ENCODE data around the gene PLSCR3.

Gene PLSCR3

GRCh38 chr17:7425756-7426155 lies 31.4 kb upstream of the PLSCR3 start:
- Histone ChIP-seq H3K4me3 (ENCODE audit: low read length in 2 of 2) (no peak overlapping the region), H3K27ac (ENCODE audit: low read length) (no peak overlapping the region), H3K36me3 (ENCODE audit: control insufficient read depth in 2 of 2, insufficient read depth in 2 of 2, low read length in 2 of 2) (no peaks in the 10 kb centered on the region), H3K27me3 (ENCODE audit: control insufficient read depth in 1 of 2, insufficient read depth in 2 of 2, low read length in 2 of 2) (no peaks in the 10 kb centered on the region), H3K4me1 (ENCODE audit: control insufficient read depth, insufficient read depth, low read length) (no peaks in the 10 kb centered on the region), H3K9ac (ENCODE audit: low read length in 2 of 2) (no peak overlapping the region), H3K9me3 (ENCODE audit: control insufficient read depth in 2 of 2, low read length in 2 of 2) (no peaks in the 10 kb centered on the region)

GRCh38 chr17:7425316-7425715 lies 31.0 kb upstream of the PLSCR3 start, which contains the start of gene SPEM2:
TSS of gene SPEM2 (plus strand) at chr17:7425616. CDS start at chr17:7425689, 73 bp downstream.
- Histone ChIP-seq H3K36me3 (ENCODE audit: control insufficient read depth in 2 of 2, insufficient read depth in 2 of 2, low read length in 2 of 2) (no peaks in the 10 kb centered on the region), H3K9me3 (ENCODE audit: control insufficient read depth in 2 of 2, low read length in 2 of 2) (no peaks in the 10 kb centered on the region), H3K27ac (ENCODE audit: low read length) (no peak within 1 kb of the TSS), H3K9ac (ENCODE audit: low read length in 2 of 2) (no peak within 1 kb of the TSS), H3K4me3 (ENCODE audit: low read length in 2 of 2) (no peak within 1 kb of the TSS), H3K4me1 (ENCODE audit: control insufficient read depth, insufficient read depth, low read length) (no peaks in the 10 kb centered on the region), H3K27me3 (ENCODE audit: control insufficient read depth in 1 of 2, insufficient read depth in 2 of 2, low read length in 2 of 2) (no peaks in the 10 kb centered on the region)

- H3K27ac ChIP-seq (ENCODE audit: low read length): no peak overlapping the region
- H3K9me3 ChIP-seq (ENCODE audit: control insufficient read depth in 2 of 2, low read length in 2 of 2): no peaks in the 10 kb centered on the region
- no peak overlapping the region for H3K9ac ChIP-seq (ENCODE audit: low read length in 2 of 2)
- H3K4me1 ChIP-seq (ENCODE audit: control insufficient read depth, insufficient read depth, low read length): no peaks in the 10 kb centered on the region
- H3K27me3 ChIP-seq (ENCODE audit: control insufficient read depth in 1 of 2, insufficient read depth in 2 of 2, low read length in 2 of 2): no peaks in the 10 kb centered on the region
- H3K4me3 ChIP-seq (ENCODE audit: low read length in 2 of 2): no peak overlapping the region
- H3K36me3 ChIP-seq (ENCODE audit: control insufficient read depth in 2 of 2, insufficient read depth in 2 of 2, low read length in 2 of 2): no peaks in the 10 kb centered on the region
Observed at GRCh38 chr17:7423679-7424078, 29.4 kb upstream of the PLSCR3 start.

- Histone ChIP-seq H3K27ac (ENCODE audit: low read length) (no peak overlapping the region), H3K36me3 (ENCODE audit: control insufficient read depth in 2 of 2, insufficient read depth in 2 of 2, low read length in 2 of 2) (peaks cover 0 to 2% of the 10 kb centered on the region in 2 donors)
Observed at GRCh38 chr17:7421186-7421585, 26.9 kb upstream of the PLSCR3 start.

GRCh38 chr17:7419819-7420610 lies 25.7 kb upstream of the PLSCR3 start, which contains the start of gene SPEM1:
TSS of gene SPEM1 (plus strand) at chr17:7420324. CDS start at chr17:7420385, 61 bp downstream.
- no peak within 1 kb of the TSS for H3K27ac ChIP-seq (ENCODE audit: low read length)
- H3K9ac ChIP-seq (ENCODE audit: low read length in 2 of 2): no peak within 1 kb of the TSS
- H3K36me3 ChIP-seq (ENCODE audit: control insufficient read depth in 2 of 2, insufficient read depth in 2 of 2, low read length in 2 of 2): peaks cover 5% of the 10 kb centered on the region in 2 donors
- H3K9me3 ChIP-seq (ENCODE audit: control insufficient read depth in 2 of 2, low read length in 2 of 2): no peaks in the 10 kb centered on the region
- no peaks in the 10 kb centered on the region for H3K27me3 ChIP-seq (ENCODE audit: control insufficient read depth in 1 of 2, insufficient read depth in 2 of 2, low read length in 2 of 2)
- H3K4me1 ChIP-seq (ENCODE audit: control insufficient read depth, insufficient read depth, low read length): no peaks in the 10 kb centered on the region
- H3K4me3 ChIP-seq (ENCODE audit: low read length in 2 of 2): no peak within 1 kb of the TSS

More at GRCh38 chr17:7421186-7421585, 26.9 kb upstream of the PLSCR3 start:
- no peak overlapping the region for H3K9ac ChIP-seq (ENCODE audit: low read length in 2 of 2)
- H3K4me1 ChIP-seq (ENCODE audit: control insufficient read depth, insufficient read depth, low read length): no peaks in the 10 kb centered on the region
- no peaks in the 10 kb centered on the region for H3K9me3 ChIP-seq (ENCODE audit: control insufficient read depth in 2 of 2, low read length in 2 of 2)
- H3K27me3 ChIP-seq (ENCODE audit: control insufficient read depth in 1 of 2, insufficient read depth in 2 of 2, low read length in 2 of 2): no peaks in the 10 kb centered on the region
- H3K4me3 ChIP-seq (ENCODE audit: low read length in 2 of 2): no peak overlapping the region

- Histone ChIP-seq H3K36me3 (ENCODE audit: control insufficient read depth in 2 of 2, insufficient read depth in 2 of 2, low read length in 2 of 2) (peaks cover 7 to 8% of the 10 kb centered on the region in 2 donors), H3K4me3 (ENCODE audit: low read length in 2 of 2) (no peak overlapping the region), H3K9ac (ENCODE audit: low read length in 2 of 2) (no peak overlapping the region), H3K27ac (ENCODE audit: low read length) (no peak overlapping the region), H3K4me1 (ENCODE audit: control insufficient read depth, insufficient read depth, low read length) (no peaks in the 10 kb centered on the region), H3K9me3 (ENCODE audit: control insufficient read depth in 2 of 2, low read length in 2 of 2) (no peaks in the 10 kb centered on the region), H3K27me3 (ENCODE audit: control insufficient read depth in 1 of 2, insufficient read depth in 2 of 2, low read length in 2 of 2) (no peaks in the 10 kb centered on the region)
Observed at GRCh38 chr17:7418472-7419152, 24.3 kb upstream of the PLSCR3 start.

GRCh38 chr17:7417056-7417655 lies 22.8 kb upstream of the PLSCR3 start:
- Histone ChIP-seq H3K4me3 (ENCODE audit: low read length in 2 of 2) (no peak overlapping the region), H3K9me3 (ENCODE audit: control insufficient read depth in 2 of 2, low read length in 2 of 2) (no peaks in the 10 kb centered on the region), H3K27ac (ENCODE audit: low read length) (no peak overlapping the region), H3K9ac (ENCODE audit: low read length in 2 of 2) (no peak overlapping the region), H3K27me3 (ENCODE audit: control insufficient read depth in 1 of 2, insufficient read depth in 2 of 2, low read length in 2 of 2) (no peaks in the 10 kb centered on the region), H3K36me3 (ENCODE audit: control insufficient read depth in 2 of 2, insufficient read depth in 2 of 2, low read length in 2 of 2) (peaks cover 7 to 8% of the 10 kb centered on the region in 2 donors), H3K4me1 (ENCODE audit: control insufficient read depth, insufficient read depth, low read length) (no peaks in the 10 kb centered on the region)

GRCh38 chr17:7416323-7416722 lies 22.0 kb upstream of the PLSCR3 start:
- H3K9ac ChIP-seq (ENCODE audit: low read length in 2 of 2): no peak overlapping the region
- no peaks in the 10 kb centered on the region for H3K9me3 ChIP-seq (ENCODE audit: control insufficient read depth in 2 of 2, low read length in 2 of 2)
- H3K36me3 ChIP-seq (ENCODE audit: control insufficient read depth in 2 of 2, insufficient read depth in 2 of 2, low read length in 2 of 2): peaks cover 7 to 8% of the 10 kb centered on the region in 2 donors
- no peak overlapping the region for H3K4me3 ChIP-seq (ENCODE audit: low read length in 2 of 2)
- no peaks in the 10 kb centered on the region for H3K27me3 ChIP-seq (ENCODE audit: control insufficient read depth in 1 of 2, insufficient read depth in 2 of 2, low read length in 2 of 2)
- H3K4me1 ChIP-seq (ENCODE audit: control insufficient read depth, insufficient read depth, low read length): no peaks in the 10 kb centered on the region
- no peak overlapping the region for H3K27ac ChIP-seq (ENCODE audit: low read length)

GRCh38 chr17:7415784-7416183 lies 21.5 kb upstream of the PLSCR3 start:
- Histone ChIP-seq H3K9me3 (ENCODE audit: control insufficient read depth in 2 of 2, low read length in 2 of 2) (no peaks in the 10 kb centered on the region), H3K36me3 (ENCODE audit: control insufficient read depth in 2 of 2, insufficient read depth in 2 of 2, low read length in 2 of 2) (peaks cover 7 to 8% of the 10 kb centered on the region in 2 donors), H3K27me3 (ENCODE audit: control insufficient read depth in 1 of 2, insufficient read depth in 2 of 2, low read length in 2 of 2) (no peaks in the 10 kb centered on the region), H3K27ac (ENCODE audit: low read length) (no peak overlapping the region), H3K9ac (ENCODE audit: low read length in 2 of 2) (no peak overlapping the region), H3K4me1 (ENCODE audit: control insufficient read depth, insufficient read depth, low read length) (no peaks in the 10 kb centered on the region), H3K4me3 (ENCODE audit: low read length in 2 of 2) (no peak overlapping the region)

DNA sequence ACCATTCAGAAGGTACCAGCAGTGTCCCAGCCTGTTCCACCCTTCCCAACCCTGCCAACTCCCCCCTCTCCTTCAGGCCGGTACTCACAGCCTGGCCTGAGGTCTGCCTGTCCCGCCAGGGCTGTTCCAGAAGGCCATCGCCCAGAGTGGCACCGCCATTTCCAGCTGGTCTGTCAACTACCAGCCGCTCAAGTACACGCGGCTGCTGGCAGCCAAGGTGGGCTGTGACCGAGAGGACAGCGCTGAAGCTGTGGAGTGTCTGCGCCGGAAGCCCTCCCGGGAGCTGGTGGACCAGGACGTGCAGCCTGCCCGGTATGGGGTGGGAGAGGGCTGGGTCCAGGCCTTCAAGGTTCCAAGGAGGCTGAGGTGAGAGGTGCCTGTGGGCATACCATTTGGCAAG lies 20.5 kb upstream of the PLSCR3 start:
- Histone ChIP-seq H3K27ac (ENCODE audit: low read length) (no peak overlapping the region), H3K9me3 (ENCODE audit: control insufficient read depth in 2 of 2, low read length in 2 of 2) (no peaks in the 10 kb centered on the region), H3K27me3 (ENCODE audit: control insufficient read depth in 1 of 2, insufficient read depth in 2 of 2, low read length in 2 of 2) (no peaks in the 10 kb centered on the region), H3K4me1 (ENCODE audit: control insufficient read depth, insufficient read depth, low read length) (no peaks in the 10 kb centered on the region), H3K4me3 (ENCODE audit: low read length in 2 of 2) (no peak overlapping the region), H3K9ac (ENCODE audit: low read length in 2 of 2) (no peak overlapping the region), H3K36me3 (ENCODE audit: control insufficient read depth in 2 of 2, insufficient read depth in 2 of 2, low read length in 2 of 2) (peaks cover 10 to 12% of the 10 kb centered on the region in 2 donors)

All from stomach smooth muscle (tissue), 2 donors.